Testis (tissue), 2 donors: ENCODE measurements around the gene FGGY.

Experiments
- POLR2A ChIP-seq: fragments of 450-650 bp; IDR thresholded peaks from one replicate; pipeline ENCODE4 v1.6.1; 2017; ENCODE audit warnings: antibody characterized with exemption, mild to moderate bottlenecking, moderate library complexity
- TF ChIP-seq, protein P1 (sequence below), 3 experiments: fragments of 450-650 bp in 2 of 3; fragments of 200-600 bp in 1 of 3; sonication (generic) in 1 of 3; IDR thresholded peaks; one replicate each; pipeline ENCODE4 v1.5.1; 2016 to 2019; ENCODE audit warnings: antibody characterized with exemption in 3 of 3, mild to moderate bottlenecking in 2 of 3, moderate library complexity in 1 of 3

DNA sequence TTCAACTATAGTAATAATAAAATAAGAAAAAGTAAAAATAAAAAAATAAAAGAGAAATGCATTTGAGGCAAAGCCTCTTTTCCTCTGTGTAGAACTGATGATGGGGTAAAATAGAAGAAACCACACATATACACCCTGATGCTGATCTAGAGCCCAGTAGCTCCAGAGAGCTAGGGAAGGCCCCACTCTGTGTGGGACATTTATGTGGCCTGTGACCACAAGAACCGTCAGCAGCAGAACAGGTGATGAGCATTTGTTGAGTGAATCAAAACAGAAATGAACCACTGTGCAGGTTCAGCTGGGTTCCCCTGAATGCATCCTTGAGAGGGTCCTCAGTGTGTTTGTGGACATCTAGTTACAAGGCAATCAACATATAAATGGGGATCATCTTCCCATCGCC is 296.0 kb downstream of the FGGY start:
- TF ChIP-seq, protein P1, sequence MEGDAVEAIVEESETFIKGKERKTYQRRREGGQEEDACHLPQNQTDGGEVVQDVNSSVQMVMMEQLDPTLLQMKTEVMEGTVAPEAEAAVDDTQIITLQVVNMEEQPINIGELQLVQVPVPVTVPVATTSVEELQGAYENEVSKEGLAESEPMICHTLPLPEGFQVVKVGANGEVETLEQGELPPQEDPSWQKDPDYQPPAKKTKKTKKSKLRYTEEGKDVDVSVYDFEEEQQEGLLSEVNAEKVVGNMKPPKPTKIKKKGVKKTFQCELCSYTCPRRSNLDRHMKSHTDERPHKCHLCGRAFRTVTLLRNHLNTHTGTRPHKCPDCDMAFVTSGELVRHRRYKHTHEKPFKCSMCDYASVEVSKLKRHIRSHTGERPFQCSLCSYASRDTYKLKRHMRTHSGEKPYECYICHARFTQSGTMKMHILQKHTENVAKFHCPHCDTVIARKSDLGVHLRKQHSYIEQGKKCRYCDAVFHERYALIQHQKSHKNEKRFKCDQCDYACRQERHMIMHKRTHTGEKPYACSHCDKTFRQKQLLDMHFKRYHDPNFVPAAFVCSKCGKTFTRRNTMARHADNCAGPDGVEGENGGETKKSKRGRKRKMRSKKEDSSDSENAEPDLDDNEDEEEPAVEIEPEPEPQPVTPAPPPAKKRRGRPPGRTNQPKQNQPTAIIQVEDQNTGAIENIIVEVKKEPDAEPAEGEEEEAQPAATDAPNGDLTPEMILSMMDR (IDR thresholded peaks at IDR 0.05), result no peak
- TF ChIP-seq POLR2A, result no peak
